GM23338 (cell line): ENCODE data around the gene TGFBRAP1. TPM values are rescaled to one million over a fixed set of nuclear protein-coding genes. Genes with fewer than 3 reads are reported as not detected.

Source experiments
- ATAC-seq: fragments of 200-7000 bp; cut with Tn5 transposase; 3 replicates; pipeline ENCODE4 v1.9.1; 2020
- DNase-seq: peaks from one replicate; pipeline ENCODE4 v3.0.0-alpha.2; 2015; ENCODE audit warnings: low spot score
- H2AFZ ChIP-seq: fragments of 200-600 bp; sonication (generic); 2 replicates; pipeline ENCODE4 v1.8.0; 2016; ENCODE audit warnings: antibody characterized with exemption, mild to moderate bottlenecking, moderate library complexity
- H3F3A ChIP-seq: fragments of 200-600 bp; sonication (generic); replicated peaks from 2 replicates; pipeline ENCODE4 v1.8.0; 2017; ENCODE audit warnings: antibody characterized with exemption, mixed run types, low read depth
- H3K27ac ChIP-seq: fragments of 200-600 bp; sonication (generic); 2 replicates; pipeline ENCODE4 v1.6.1; 2016; ENCODE audit warnings: low read depth
- H3K27me3 ChIP-seq: fragments of 200-600 bp; sonication (generic); 2 replicates; pipeline ENCODE4 v1.8.0; 2016; ENCODE audit warnings: mild to moderate bottlenecking, mixed run types, moderate library complexity; ENCODE audit not compliant: insufficient read depth
- H3K36me3 ChIP-seq: fragments of 200-600 bp; sonication (generic); 2 replicates; pipeline ENCODE4 v1.8.0; 2016; ENCODE audit warnings: mild to moderate bottlenecking; ENCODE audit not compliant: insufficient read depth
- H3K4me1 ChIP-seq: fragments of 200-600 bp; sonication (generic); 2 replicates; pipeline ENCODE4 v1.8.0; 2016; ENCODE audit warnings: mild to moderate bottlenecking, moderate library complexity; ENCODE audit not compliant: insufficient read depth
- H3K4me2 ChIP-seq: fragments of 200-600 bp; sonication (generic); 2 replicates; pipeline ENCODE4 v1.7.1; 2017; ENCODE audit warnings: mixed run types
- H3K4me3 ChIP-seq: fragments of 200-600 bp; sonication (generic); 2 replicates; pipeline ENCODE4 v1.6.1; 2016; ENCODE audit warnings: mixed run types
- H3K79me2 ChIP-seq: fragments of 200-600 bp; sonication (generic); replicated peaks from 2 replicates; pipeline ENCODE4 v1.8.0; 2017; ENCODE audit warnings: mild to moderate bottlenecking; ENCODE audit not compliant: insufficient read depth
- H3K9me2 ChIP-seq: fragments of 200-600 bp; sonication (generic); 2 replicates; pipeline ENCODE4 v1.8.0; 2017; ENCODE audit not compliant: insufficient read depth
- H4K20me1 ChIP-seq: fragments of 200-600 bp; sonication (generic); replicated peaks from 2 replicates; pipeline ENCODE4 v1.8.0; 2017; ENCODE audit warnings: mild to moderate bottlenecking; ENCODE audit not compliant: insufficient read depth
- H3K27ac Mint-ChIP-seq: 2 replicates; pipeline ENCODE4 v1.8.0; 2020; ENCODE audit warnings: inconsistent platforms, mild to moderate bottlenecking, moderate library complexity, mixed read lengths
- H3K27me3 Mint-ChIP-seq: 3 replicates; pipeline ENCODE4 v1.8.0; 2022; ENCODE audit warnings: low read depth, mild to moderate bottlenecking, moderate library complexity, mixed read lengths, inconsistent platforms; ENCODE audit not compliant: insufficient read depth, poor library complexity
- H3K36me3 Mint-ChIP-seq: 3 replicates; pipeline ENCODE4 v1.8.0; 2021; ENCODE audit warnings: low read depth, mild to moderate bottlenecking, inconsistent platforms, moderate library complexity, mixed read lengths
- H3K4me1 Mint-ChIP-seq: 3 replicates; pipeline ENCODE4 v1.8.0; 2020; ENCODE audit warnings: mild to moderate bottlenecking, inconsistent platforms, mixed read lengths
- H3K4me3 Mint-ChIP-seq: 3 replicates; pipeline ENCODE4 v1.8.0; 2021; ENCODE audit warnings: moderate library complexity, mild to moderate bottlenecking, inconsistent platforms, mixed read lengths
- H3K9me3 Mint-ChIP-seq: 3 replicates; pipeline ENCODE4 v1.8.0; 2020; ENCODE audit warnings: moderate library complexity, mild to moderate bottlenecking, inconsistent platforms, mixed read lengths
- CTCF ChIP-seq, 2 experiments: fragments of 200-600 bp in 1 of 2; sonication (generic) in 1 of 2; conservative IDR thresholded peaks; 2 replicates each; pipeline versions ENCODE4 v1.5.1 to v1.6.1; 2016 to 2017; ENCODE audit warnings: antibody characterized with exemption in 2 of 2, low read depth in 2 of 2, mild to moderate bottlenecking in 2 of 2, moderate library complexity in 1 of 2
- ETS1 ChIP-seq: IDR thresholded peaks from 2 replicates; pipeline ENCODE4 v1.6.1; 2016; ENCODE audit warnings: antibody characterized with exemption
- EZH2 ChIP-seq: fragments of 200-600 bp; sonication (generic); IDR thresholded peaks from one replicate; pipeline ENCODE4 v1.8.0; 2017; ENCODE audit warnings: antibody characterized with exemption, mild to moderate bottlenecking, low read depth; ENCODE audit not compliant: unreplicated experiment
- EZH2phosphoT487 ChIP-seq: fragments of 200-600 bp; sonication (generic); IDR thresholded peaks from one replicate; pipeline ENCODE4 v1.8.1; 2018; ENCODE audit warnings: antibody characterized with exemption; ENCODE audit not compliant: unreplicated experiment
- JUNB ChIP-seq: IDR thresholded peaks from one replicate; pipeline ENCODE4 v1.6.1; 2016; ENCODE audit warnings: antibody characterized with exemption; ENCODE audit not compliant: unreplicated experiment
- NANOG ChIP-seq: IDR thresholded peaks from 2 replicates; pipeline ENCODE4 v1.6.1; 2016; ENCODE audit warnings: antibody characterized with exemption, borderline replicate concordance
- POLR2AphosphoS5 ChIP-seq: IDR thresholded peaks from 2 replicates; pipeline ENCODE4 v1.6.1; 2016; ENCODE audit warnings: antibody characterized with exemption, low read depth
- REST ChIP-seq: IDR thresholded peaks from one replicate; pipeline ENCODE4 v1.6.1; 2018; ENCODE audit warnings: antibody characterized with exemption; ENCODE audit not compliant: unreplicated experiment
- STAT1 ChIP-seq: IDR thresholded peaks from one replicate; pipeline ENCODE4 v1.6.1; 2016; ENCODE audit warnings: antibody characterized with exemption; ENCODE audit not compliant: unreplicated experiment
- ZNF114 ChIP-seq: fragments of 250-450 bp; sonication (Bioruptor Pico); IDR thresholded peaks from 2 replicates; pipeline ENCODE4 v1.5.0; 2020; ENCODE audit warnings: mild to moderate bottlenecking, moderate library complexity
- ZNF331 ChIP-seq: fragments of 250-450 bp; sonication (Bioruptor Pico); IDR thresholded peaks from 2 replicates; pipeline ENCODE4 v1.5.0; 2020; ENCODE audit warnings: low read depth, mild to moderate bottlenecking, moderate library complexity
- polyA plus RNA-seq: library from polyadenylated mRNA; unstranded; fragments of >200 nt; fragmentation: Nextera tagmentation; extraction: Ambion mirVana; gene quantifications from 2 replicates; pipeline ENCODE4 v1.2.1, GENCODE V29; 2016
- total RNA-seq: library from RNA; depleted of rRNA; stranded (reverse); fragments of >200 nt; shearing (Covaris generic); gene quantifications from 2 replicates; pipeline ENCODE4 v1.2.3, GENCODE V29; 2014

TGFBRAP1 gene
- total and polyA plus RNA-seq, 2 experiments from 2014 or later, result 6.3 to 23.5 TPM

- TF ChIP-seq REST, result no peak
- TF ChIP-seq ETS1, result no peak
- no peak for TF ChIP-seq JUNB
- TF ChIP-seq POLR2AphosphoS5, result no peak
- no peak for TF ChIP-seq EZH2phosphoT487
- no peak for TF ChIP-seq EZH2
These were observed 35.5 kb downstream of the TGFBRAP1 start (continued) for GRCh38 chr2:105294046-105294445.

- H4K20me1 ChIP-seq, result 0 out of 2 replicates have a peak, but pooled peaks cover 4% of the 10 kb centered on the region
- H3K36me3 Mint-ChIP-seq, result peaks cover 43% of the 10 kb centered on the region
- no peak overlapping the region for H3K27ac ChIP-seq
- ATAC-seq (no peak), DNase-seq (no peak)
- no peaks in the 10 kb centered on the region for H3K9me2 ChIP-seq
- no peaks in the 10 kb centered on the region for H3F3A ChIP-seq
- H3K79me2 ChIP-seq, result no peaks in the 10 kb centered on the region
- no peak overlapping the region for H3K27ac Mint-ChIP-seq
- H3K4me3 Mint-ChIP-seq, result no peak overlapping the region
- H3K4me3 ChIP-seq, result no peak overlapping the region
- H3K4me1 Mint-ChIP-seq, result peaks cover 6% of the 10 kb centered on the region; the same call in 2 of the 3 replicates
- no peak overlapping the region for H2AFZ ChIP-seq
- peaks cover 12% of the 10 kb centered on the region for H3K36me3 ChIP-seq
- no peaks in the 10 kb centered on the region for H3K4me1 ChIP-seq
- peaks cover 4% of the 10 kb centered on the region for H3K27me3 Mint-ChIP-seq
- no peak overlapping the region for H3K4me2 ChIP-seq
- H3K27me3 ChIP-seq, result no peaks in the 10 kb centered on the region
- H3K9me3 Mint-ChIP-seq, result no peaks in the 10 kb centered on the region
- TF ChIP-seq ZNF331 (CRISPR knock-in tag), result no peak
- TF ChIP-seq CTCF (conservative IDR thresholded peaks at IDR 0.05; ENCODE audit: low read depth in 2 of 2), result no peak
- TF ChIP-seq ETS1, result no peak
- TF ChIP-seq EZH2, result no peak
- no peak for TF ChIP-seq POLR2AphosphoS5
- TF ChIP-seq ZNF114 (CRISPR knock-in tag), result no peak
- TF ChIP-seq NANOG, result no peak
- TF ChIP-seq JUNB, result no peak
- no peak for TF ChIP-seq STAT1
These were observed 37.6 kb downstream of the TGFBRAP1 start for GRCh38 chr2:105291981-105292380.
